Ovary (tissue), 9 donors: ENCODE results near the gene TDRKH. TPM values are rescaled to one million over a fixed set of nuclear protein-coding genes. Genes with fewer than 3 reads are reported as not detected.

Experiments used
- DNase-seq, 5 donors: peaks; one replicate each; pipeline ENCODE4 v3.0.0-alpha.2; 2019 to 2020
- H3K27ac ChIP-seq, 2 donors: fragments of 200-600 bp; one replicate each; pipeline versions ENCODE4 v1.5.1 to v1.8.0; 2019 to 2022
- H3K27me3 ChIP-seq: fragments of 200-600 bp; one replicate; pipeline ENCODE4 v1.8.0; 2022
- H3K36me3 ChIP-seq: fragments of 200-600 bp; sonication (generic); one replicate; pipeline ENCODE4 v1.5.1; 2019
- H3K4me1 ChIP-seq: one replicate; pipeline ENCODE4 v1.8.1; 2013; ENCODE audit warnings: mild to moderate bottlenecking, moderate library complexity; ENCODE audit not compliant: insufficient read depth
- H3K4me3 ChIP-seq: fragments of 200-600 bp; sonication (generic); one replicate; pipeline ENCODE4 v1.5.1; 2017
- H3K9me3 ChIP-seq, 2 donors: fragments of 200-600 bp in 1 of 2; sonication (generic) in 1 of 2; one replicate each; pipeline versions ENCODE4 v1.5.1 to v1.8.1; 2013 to 2019; ENCODE audit warnings: mild to moderate bottlenecking in 1 of 2, moderate library complexity in 1 of 2
- CTCF ChIP-seq, 3 donors: fragments of 450-650 bp in 2 of 3; fragments of 200-600 bp in 1 of 3; IDR thresholded peaks; one replicate each; pipeline versions ENCODE4 v1.5.1 to v1.8.0; 2016 to 2022; ENCODE audit warnings: antibody characterized with exemption in 3 of 3, mild to moderate bottlenecking in 1 of 3
- EP300 ChIP-seq: sonication (generic); formaldehyde crosslinking; IDR thresholded peaks from one replicate; pipeline ENCODE4 v1.6.1; 2017; ENCODE audit warnings: antibody characterized with exemption
- POLR2A ChIP-seq: fragments of 450-650 bp; IDR thresholded peaks from one replicate; pipeline ENCODE4 v1.6.1; 2017; ENCODE audit warnings: antibody characterized with exemption, mild to moderate bottlenecking, moderate library complexity
- WGBS, 3 donors: extraction: QIAGEN DNeasy Blood & Tissue Kit in 1 of 3; methylation state at CpG; one replicate each; pipeline versions ENCODE4 v1.1.5 to v1.1.7; 2013 to 2017; 5-methylcytosine and 5-hydroxymethylcytosine counted together
- intact Hi-C, 4 donors: fragments of 100-400 bp; cut with DNase I; formaldehyde crosslinking; loops; one replicate each; pipeline versions ENCODE4 v1.11.0 to v1.15.1; 2022 to 2023
- polyA plus RNA-seq, 2 donors: library from polyadenylated mRNA; stranded (reverse); fragments of 200-250 nt in 1 of 2; fragments of 350-450 nt in 1 of 2; fragmentation: Illumina TruSeq in 1 of 2; extraction: RNeasy Lipid Tissue Mini Kit (QIAGEN cat#74804) in 1 of 2; gene quantifications; one replicate each; pipeline ENCODE4 v1.2.3, GENCODE V29; 2013 to 2014
- total RNA-seq, 7 donors: library from RNA; depleted of rRNA in 2 of 7; stranded (reverse); fragments of >200 nt in 2 of 7; fragmentation: NEBNext Ultra II Directional in 3 of 7; extraction: Animal tissue kit (Norgen Biotek cat#: 25700) in 3 of 7; gene quantifications; one replicate each; pipeline versions ENCODE4 v1.1.0 to v1.2.4, GENCODE V29; 2016 to 2023
- donor health status: DM: no; HTN: no; CAD: no; lungs with moderate emphysema.
- donor health status: DM: no; HTN: no; CAD: no.
- donor health status: Bipolar disorder and iron deficiency.
- donor health status: DM: yes; HTN: yes; CAD: no.
- donor health status: DM: no; HTN: no; CAD: no.
- donor health status: DM: yes; HTN: yes; CAD: no.

The TDRKH gene
- total and polyA plus RNA-seq, 9 donors = 1.5 to 6.6 (median 3.2) TPM

GRCh38 chr1:151779852-151780251 is 10.4 kb downstream of the TDRKH start:
- TF ChIP-seq POLR2A (no peak), EP300 (no peak), CTCF (IDR thresholded peaks at IDR 0.05) (no peak)
- WGBS, 3 donors = 82 to 92% (median 84%) methylated on average over 4 of the region's 4 CpGs
- Histone ChIP-seq H3K36me3 (no peaks in the 10 kb centered on the region), H3K4me3 (no peak overlapping the region), H3K27ac (no peak overlapping the region), H3K27me3 (no peaks in the 10 kb centered on the region), H3K9me3 (no peaks in the 10 kb centered on the region), H3K4me1 (no peaks in the 10 kb centered on the region)
- intact Hi-C loops = no loop called here
- DNase-seq = no peak

- H3K36me3 ChIP-seq = no peaks in the 10 kb centered on the region
- no peaks in the 10 kb centered on the region for H3K27me3 ChIP-seq
- H3K27ac ChIP-seq = no peak overlapping the region
- H3K9me3 ChIP-seq = no peaks in the 10 kb centered on the region
- TF ChIP-seq POLR2A (no peak), EP300 (no peak), CTCF (IDR thresholded peaks at IDR 0.05) (no peak)
- intact Hi-C loops = no loop called here
- WGBS, 3 donors = 71 to 96% (median 93%) methylated on average over 4 of the region's 4 CpGs
- no peaks in the 10 kb centered on the region for H3K4me1 ChIP-seq
- DNase-seq = no peak
- H3K4me3 ChIP-seq = no peak overlapping the region
Measured at GRCh38 chr1:151777317-151777716, 13.0 kb downstream of the TDRKH start.

GRCh38 chr1:151776665-151777062 is 13.6 kb downstream of the TDRKH start:
- 91 to 92% (median 91%) methylated on average over 3 of the region's 3 CpGs for whole genome bisulfite sequencing, 3 donors
- no peaks in the 10 kb centered on the region for H3K36me3 ChIP-seq

GRCh38 chr1:151775894-151776664 is 14.2 kb downstream of the TDRKH start:
- no peaks in the 10 kb centered on the region for H3K36me3 ChIP-seq

More at GRCh38 chr1:151776665-151777062, 13.6 kb downstream of the TDRKH start:
- no peak for DNase-seq
- TF ChIP-seq CTCF (IDR thresholded peaks at IDR 0.05) (no peak), EP300 (no peak), POLR2A (no peak)
- H3K9me3 ChIP-seq = no peaks in the 10 kb centered on the region
- no peaks in the 10 kb centered on the region for H3K27me3 ChIP-seq
- H3K27ac ChIP-seq = no peak overlapping the region
- H3K4me1 ChIP-seq = no peaks in the 10 kb centered on the region
- intact Hi-C loops = no loop called here
- no peak overlapping the region for H3K4me3 ChIP-seq

More at GRCh38 chr1:151775894-151776664, 14.2 kb downstream of the TDRKH start:
- H3K4me3 ChIP-seq = no peak overlapping the region
- intact Hi-C loops = no loop called here
- DNase-seq = no peak
- H3K4me1 ChIP-seq = no peaks in the 10 kb centered on the region
- no peaks in the 10 kb centered on the region for H3K9me3 ChIP-seq
- no peak for TF ChIP-seq POLR2A
- TF ChIP-seq EP300 = no peak
- no peak for TF ChIP-seq CTCF (IDR thresholded peaks at IDR 0.05)
- H3K27me3 ChIP-seq = no peaks in the 10 kb centered on the region
- no peak overlapping the region for H3K27ac ChIP-seq
- WGBS, 3 donors = 91 to 96% (median 94%) methylated on average over 7 of the region's 7 CpGs
